PC-3 (cell line): ENCODE results near the gene ORC4.

Experiments used
- CTCF ChIP-seq: fragments of 300-600 bp; sonication (generic); conservative IDR thresholded peaks from 2 replicates; pipeline ENCODE4 v1.5.1; 2017; ENCODE audit warnings: antibody characterized with exemption, low read depth, mild to moderate bottlenecking, low read length
- EZH2 ChIP-seq: fragments of 300-600 bp; sonication (generic); IDR thresholded peaks from one replicate; pipeline ENCODE4 v1.6.1; 2017; ENCODE audit warnings: antibody characterized with exemption, mild to moderate bottlenecking, low read length; ENCODE audit not compliant: unreplicated experiment
- EZH2phosphoT487 ChIP-seq: fragments of 300-600 bp; sonication (generic); IDR thresholded peaks from 2 replicates; pipeline ENCODE4 v1.6.1; 2018; ENCODE audit warnings: mild to moderate bottlenecking, antibody characterized with exemption, low read length, borderline replicate concordance

- TF ChIP-seq CTCF: no peak
- no peak for TF ChIP-seq EZH2
- no peak for TF ChIP-seq EZH2phosphoT487
These were observed 116.5 kb downstream of the ORC4 start for GRCh38 chr2:147904051-147904450.
